GM19351 (cell line): Measurements from ENCODE around the gene TMEM184B.
A peak's percentile ranks its signal among the peaks of the same experiment; 100 is the strongest.

Source experiments
- ATAC-seq: cut with Tn5 transposase; IDR thresholded peaks from one replicate; pipeline ENCODE4 v1.9.1; 2021; ENCODE audit warnings: mild to moderate bottlenecking, moderate library complexity; ENCODE audit not compliant: unreplicated experiment

The TMEM184B gene

DNA sequence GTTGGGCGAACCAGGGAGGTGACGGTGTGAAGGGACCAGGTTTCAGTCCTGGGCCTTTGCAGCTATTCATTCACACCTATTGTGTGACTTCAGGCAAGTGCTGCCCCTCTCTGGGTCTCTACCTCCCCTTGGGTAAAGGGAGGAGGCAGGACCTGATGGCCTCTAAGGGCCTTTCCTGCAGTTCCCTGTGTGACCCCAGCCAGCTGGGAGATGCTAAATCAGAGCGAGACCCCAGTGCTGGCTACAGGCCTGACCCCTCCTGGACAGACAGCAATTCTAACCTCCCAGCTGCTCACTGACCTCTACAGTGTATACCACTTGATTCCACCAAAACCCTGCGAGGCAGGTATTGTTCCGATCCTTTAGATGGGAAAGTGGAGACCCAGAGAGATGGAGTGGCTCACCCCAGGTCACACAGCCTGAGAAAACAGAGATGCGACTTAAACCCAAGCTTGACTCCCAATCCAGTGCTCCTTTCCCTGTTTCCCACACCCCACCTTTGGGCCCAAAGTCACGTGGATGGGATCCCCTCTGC, 64.8 kb downstream of the TMEM184B start:
- no peak for ATAC-seq

DNA sequence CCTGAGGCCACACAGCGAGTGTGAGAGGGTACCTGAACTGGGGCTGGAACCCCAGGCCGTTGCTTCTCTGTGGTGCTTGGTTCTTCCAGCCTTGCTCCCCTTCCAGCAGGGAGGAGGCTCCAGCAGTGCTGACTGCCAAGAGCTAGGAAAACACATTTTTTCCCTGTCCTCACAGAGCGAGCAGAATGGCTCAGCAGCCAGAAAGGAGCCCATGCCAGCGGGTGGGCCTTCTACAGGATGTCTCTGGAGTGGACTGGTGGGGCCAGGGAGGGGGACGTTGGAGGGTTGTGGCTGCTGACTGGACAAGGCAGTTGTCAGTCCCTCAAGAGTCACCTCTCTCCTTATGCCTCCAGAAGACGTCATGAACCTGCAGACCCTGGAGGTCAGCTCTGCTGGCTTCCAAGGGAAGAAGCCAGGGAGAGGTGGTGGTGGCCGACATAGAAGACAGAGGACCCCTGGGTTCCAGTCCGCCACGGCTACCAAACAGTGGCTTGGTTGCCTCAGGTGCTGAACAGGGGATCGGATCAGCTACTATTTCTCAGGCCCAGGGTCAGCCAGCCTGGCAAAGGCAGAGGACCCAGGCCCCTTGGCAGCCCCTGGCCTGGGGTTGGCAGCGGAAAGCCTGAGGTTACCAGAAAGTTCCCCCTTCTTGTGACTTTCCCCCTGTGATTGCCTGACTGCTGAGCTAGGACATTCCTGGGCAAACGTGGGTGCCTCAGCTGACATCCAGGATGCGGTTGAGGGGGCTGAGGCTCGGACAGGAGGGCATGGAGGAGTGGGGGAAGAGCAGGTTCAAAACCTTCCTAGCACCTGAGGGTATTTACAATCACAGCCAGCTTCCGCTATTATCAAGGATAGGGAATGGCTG, 67.3 kb downstream of the TMEM184B start:
- no peak for ATAC-seq

GRCh38 chr22:38204784-38205183, 68.0 kb downstream of the TMEM184B start:
- ATAC-seq: no peak

DNA sequence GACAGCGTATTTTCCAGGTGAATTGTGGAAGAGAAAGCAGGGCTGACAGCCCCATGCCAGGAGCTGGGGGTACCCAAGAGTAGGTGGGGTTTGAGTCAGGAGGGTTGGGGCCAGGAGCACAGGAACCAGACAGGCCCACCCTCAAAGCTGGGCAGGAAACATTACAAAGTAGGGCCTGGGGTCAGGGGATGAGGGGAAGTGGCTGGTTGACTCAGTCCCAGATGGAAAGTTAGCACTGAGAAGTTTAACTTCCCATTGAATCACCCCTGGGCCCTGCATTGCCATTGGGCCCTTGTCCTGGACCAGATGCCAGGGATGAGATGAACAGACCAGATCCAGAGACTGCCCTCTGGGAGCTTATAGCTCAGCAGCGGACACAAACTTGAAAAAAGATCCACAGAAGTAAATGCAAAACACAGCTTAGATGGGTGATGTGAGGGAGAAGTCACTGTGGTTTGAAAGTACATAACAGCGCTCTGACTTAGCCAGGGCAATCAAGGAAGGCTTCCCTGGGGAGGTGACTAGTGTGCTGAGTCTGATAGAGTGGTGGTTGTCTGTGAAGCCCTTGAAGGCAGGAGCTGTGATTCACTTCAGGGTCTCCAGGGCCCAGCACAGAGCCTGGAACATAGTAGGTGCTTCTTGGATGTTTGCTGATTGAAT, 68.8 kb downstream of the TMEM184B start:
- ATAC-seq: no peak

DNA sequence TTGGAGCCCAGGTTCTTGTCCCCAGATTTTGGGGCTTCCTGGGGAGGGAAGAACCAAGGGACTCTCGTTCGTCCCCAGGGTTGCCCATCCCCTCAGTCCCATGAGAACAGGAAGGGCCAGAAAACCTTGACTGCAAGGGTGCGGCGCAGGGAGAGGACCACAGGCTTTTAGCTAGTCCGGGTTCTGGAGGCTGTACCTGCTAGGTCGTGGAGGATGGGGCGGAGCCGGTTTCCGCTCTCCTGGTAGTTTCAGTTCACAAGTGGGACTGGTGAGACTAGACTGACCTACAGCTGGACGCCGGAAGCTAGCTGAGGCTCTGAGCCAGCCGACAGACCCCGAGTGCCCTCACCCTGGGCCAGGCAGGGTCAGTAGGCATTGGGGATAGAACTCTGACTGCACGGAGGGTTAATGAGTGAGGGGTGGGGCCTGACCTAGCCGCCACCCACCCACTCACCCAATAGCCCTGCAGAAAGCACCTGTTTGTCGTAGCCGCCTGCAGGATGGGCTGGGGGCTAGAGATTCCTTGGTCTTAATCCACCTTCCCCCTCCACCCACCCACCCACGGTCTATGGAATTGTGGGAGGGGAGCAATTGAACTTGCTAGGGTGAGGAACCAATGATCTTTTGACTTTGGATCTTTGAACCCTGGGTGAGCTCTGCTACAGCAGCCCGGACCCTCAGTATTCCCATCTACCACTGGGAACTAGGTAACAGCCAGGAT, 69.6 kb downstream of the TMEM184B start:
- no peak for ATAC-seq

- no peak for ATAC-seq
These were observed 70.2 kb downstream of the TMEM184B start for GRCh38 chr22:38202437-38203089.

DNA sequence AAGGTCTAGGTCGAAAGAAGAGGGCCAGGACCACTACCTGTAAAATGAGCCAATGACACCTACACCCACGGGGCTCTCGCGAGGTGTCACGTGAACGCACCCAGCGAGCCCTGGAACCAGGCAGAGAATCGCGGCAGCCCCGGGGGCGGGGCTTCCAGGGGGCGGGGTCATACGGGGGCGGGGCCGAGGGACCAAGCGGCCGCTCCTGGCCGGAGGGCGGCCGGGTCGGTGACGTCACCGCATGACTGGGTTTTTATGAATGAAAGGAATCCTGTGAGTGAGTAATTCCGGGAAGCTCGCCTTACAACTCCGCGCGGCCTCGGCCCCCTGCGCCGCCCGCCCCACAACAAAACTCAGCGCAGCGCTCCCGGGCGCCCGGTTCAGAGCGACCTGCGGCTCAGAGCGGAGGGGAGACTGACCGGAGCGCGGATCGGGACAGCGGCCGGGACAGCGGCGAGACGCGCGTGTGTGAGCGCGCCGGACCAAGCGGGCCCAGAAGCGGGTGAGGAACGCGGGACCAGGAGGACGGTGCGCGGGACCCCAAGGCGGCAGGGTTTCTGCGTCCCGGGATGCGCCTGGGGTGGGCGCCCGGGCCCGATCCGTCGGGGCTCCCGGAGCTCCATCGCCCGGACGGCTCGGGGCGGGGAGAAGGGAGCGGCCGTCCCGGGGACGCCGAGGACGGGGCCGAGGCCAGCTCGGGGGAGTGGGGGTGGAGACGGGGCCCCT, 70.9 kb downstream of the TMEM184B start, which contains the start of gene MAFF:
MAFF (plus strand) TSS at position 284 of the 726 bp plus-strand sequence. CDS start 11,860 bp downstream, outside the sequence.
- ATAC-seq: peak; percentile 47

GRCh38 chr22:38201371-38201710, 71.5 kb downstream of the TMEM184B start:
- ATAC-seq: no peak

GRCh38 chr22:38199826-38200559, 72.8 kb downstream of the TMEM184B start:
- no peak for ATAC-seq

DNA sequence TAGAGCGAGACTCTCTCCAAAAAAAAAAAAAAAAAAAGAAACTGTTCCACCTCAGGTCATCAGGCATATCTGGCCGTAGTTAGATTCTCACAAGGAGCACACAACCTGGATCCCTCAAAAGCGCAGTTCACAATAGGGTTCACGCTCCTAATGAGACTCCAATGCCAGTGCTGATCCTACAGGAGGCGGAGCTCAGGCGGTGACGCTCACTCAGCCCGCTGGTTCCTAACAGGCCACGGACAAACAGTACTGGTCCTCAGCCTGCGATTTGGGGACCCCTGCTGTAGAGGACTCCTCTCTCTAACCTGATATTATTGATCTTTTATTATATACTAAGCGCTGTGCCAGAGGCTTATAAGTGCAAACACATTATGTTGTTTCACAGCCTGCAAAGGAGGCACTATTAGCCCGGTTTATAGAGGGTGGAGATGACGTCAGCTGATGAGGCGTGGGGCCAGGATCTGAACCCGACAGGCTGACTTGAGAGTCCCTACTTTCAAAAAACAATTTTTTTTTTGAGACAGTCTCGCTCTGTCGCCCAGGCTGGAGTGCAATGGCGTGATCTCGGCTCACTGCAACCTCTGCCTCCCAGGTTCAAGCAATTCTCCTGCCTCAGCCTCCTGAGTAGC, 75.9 kb downstream of the TMEM184B start:
- ATAC-seq: no peak

DNA sequence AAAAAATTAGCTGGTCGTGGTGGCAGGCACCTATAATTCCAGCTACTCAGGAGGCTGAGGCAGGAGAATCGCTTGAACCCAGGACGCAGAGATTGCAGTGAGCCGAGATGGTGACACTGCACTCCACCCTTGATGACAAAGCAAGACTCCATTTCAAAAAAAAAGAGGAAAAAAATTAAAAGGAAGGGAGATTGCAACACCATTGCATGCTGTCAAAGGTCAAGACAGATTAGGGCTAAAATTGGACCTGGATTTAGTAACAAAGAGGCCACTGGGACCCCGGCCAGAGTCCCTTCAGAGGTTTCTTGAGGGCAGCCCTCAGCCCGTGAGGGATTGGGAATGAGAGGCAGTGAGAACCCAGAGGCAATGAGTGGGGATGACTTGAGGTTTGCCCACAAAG, 79.2 kb downstream of the TMEM184B start:
- no peak for ATAC-seq

- no peak for ATAC-seq
These were observed 80.3 kb downstream of the TMEM184B start for GRCh38 chr22:38192475-38192863.

GRCh38 chr22:38191731-38192474, 80.9 kb downstream of the TMEM184B start:
- no peak for ATAC-seq

- no peak for ATAC-seq
These were observed 81.8 kb downstream of the TMEM184B start for GRCh38 chr22:38191055-38191454.

DNA sequence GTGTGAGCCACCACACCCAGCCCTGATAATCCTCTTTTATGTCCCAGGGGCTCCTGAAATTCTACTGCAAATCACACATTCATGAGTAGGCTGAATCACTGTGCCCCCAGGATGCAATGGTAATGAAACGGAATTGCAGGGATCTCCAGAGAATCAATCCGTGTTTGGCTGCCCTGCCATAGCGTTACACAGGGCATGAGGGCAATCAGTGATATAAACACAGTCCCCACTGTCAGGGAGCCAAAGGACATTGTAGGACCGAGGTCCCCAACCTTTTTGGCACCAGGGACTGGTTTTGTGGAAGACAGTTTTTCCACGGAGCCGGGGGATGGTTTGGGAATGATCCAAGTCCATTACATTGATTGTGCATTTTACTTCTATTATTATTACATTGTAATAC, 82.2 kb downstream of the TMEM184B start:
- ATAC-seq: no peak

DNA sequence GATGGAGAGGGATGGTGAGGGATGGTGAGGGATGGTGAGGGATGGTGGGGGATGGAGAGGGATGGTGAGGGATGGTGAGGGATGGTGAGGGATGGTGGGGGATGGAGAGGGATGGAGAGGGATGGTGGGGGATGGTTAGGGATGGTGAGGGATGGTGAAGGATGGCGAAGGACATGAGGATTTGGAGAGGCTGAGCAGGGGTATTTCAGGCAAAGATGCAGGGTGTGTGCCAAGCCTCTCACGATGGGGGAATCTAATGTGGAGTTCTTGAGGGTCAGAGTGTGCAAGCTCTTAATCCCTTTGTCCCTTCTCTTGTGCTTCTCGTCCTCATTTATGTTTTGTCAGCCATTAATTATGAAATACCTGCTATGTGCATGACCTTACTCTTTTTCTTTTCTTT, 83.7 kb downstream of the TMEM184B start:
- ATAC-seq: no peak

GRCh38 chr22:38187413-38188212, 85.2 kb downstream of the TMEM184B start:
- no peak for ATAC-seq

DNA sequence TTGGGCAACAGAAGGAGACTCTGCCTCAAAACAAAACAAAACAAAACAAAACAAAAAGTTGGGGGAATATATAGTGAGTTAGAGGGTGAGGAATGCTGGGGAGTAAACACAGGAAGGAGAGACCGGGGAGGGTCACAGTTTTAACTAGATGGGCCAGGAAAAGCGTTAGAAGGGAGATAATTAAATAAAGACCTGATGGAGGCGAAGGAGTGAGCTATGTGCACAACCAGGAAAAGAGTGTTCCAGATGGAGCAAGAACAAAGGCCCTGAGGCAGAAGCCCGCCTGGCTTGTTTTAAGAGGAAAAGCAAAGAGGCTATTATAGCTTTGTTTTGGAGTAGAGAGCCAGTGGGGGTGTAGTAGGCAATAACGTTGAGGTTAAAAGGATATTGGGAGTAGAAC, 86.4 kb downstream of the TMEM184B start:
- no peak for ATAC-seq
